H1 (cell line): ENCODE results near the gene CRTC3.

Source experiments
- ASH2L ChIP-seq: fragments of 200-600, 300-600 bp; sonication (generic); IDR thresholded peaks from one replicate; pipeline ENCODE4 v1.7.1; 2017; ENCODE audit warnings: low read length
- CBX8 ChIP-seq: fragments of 300-800, 300-1000 bp; sonication (generic); IDR thresholded peaks from 2 replicates; pipeline ENCODE4 v1.7.1; 2016; ENCODE audit warnings: low read depth, low read length, borderline replicate concordance
- CHD1 ChIP-seq: IDR thresholded peaks from 2 replicates; pipeline ENCODE4 v1.6.1; 2012; ENCODE audit warnings: low read depth, low read length, improper control_type of control experiment
- CTCF ChIP-seq, 3 experiments: IDR thresholded peaks; 1 replicate in 2 of 3; 2 replicates in 1 of 3; pipeline versions ENCODE4 v1.5.1 to v1.6.1; 2011; ENCODE audit warnings: low read length in 3 of 3, mild to moderate bottlenecking in 3 of 3, inconsistent platforms in 2 of 3, low read depth in 1 of 3, moderate library complexity in 1 of 3; ENCODE audit not compliant: insufficient read depth in 1 of 3; ENCODE audit errors: control extremely low read depth in 1 of 3
- EP300 ChIP-seq, 2 experiments: IDR thresholded peaks; 1 replicate in 1 of 2; 2 replicates in 1 of 2; pipeline ENCODE4 v1.6.1; 2011 to 2012; ENCODE audit warnings: low read depth in 2 of 2, low read length in 2 of 2, mild to moderate bottlenecking in 2 of 2, borderline replicate concordance in 1 of 2, inconsistent platforms in 1 of 2, moderate library complexity in 1 of 2
- EZH2 ChIP-seq: fragments of 200-600 bp; sonication (generic); IDR thresholded peaks from 2 replicates; pipeline ENCODE4 v1.7.1; 2012; ENCODE audit warnings: low read depth, mild to moderate bottlenecking, moderate library complexity, low read length, inconsistent platforms; ENCODE audit not compliant: severe bottlenecking
- KDM1A ChIP-seq: fragments of 200-600, 300-600 bp; sonication (generic); IDR thresholded peaks from 2 replicates; pipeline ENCODE4 v1.7.1; 2016; ENCODE audit warnings: mild to moderate bottlenecking, low read length, borderline replicate concordance
- POLR2AphosphoS5 ChIP-seq: IDR thresholded peaks from 2 replicates; pipeline ENCODE4 v1.6.1; 2011; ENCODE audit warnings: low read depth, low read length
- RAD21 ChIP-seq, 2 experiments: IDR thresholded peaks in 1 of 2; conservative IDR thresholded peaks in 1 of 2; 2 replicates each; pipeline ENCODE4 v1.6.1; 2011; ENCODE audit warnings: low read depth in 2 of 2, low read length in 2 of 2, improper control_type of control experiment in 1 of 2, inconsistent platforms in 1 of 2, mild to moderate bottlenecking in 1 of 2, moderate library complexity in 1 of 2
- USF2 ChIP-seq: IDR thresholded peaks from 2 replicates; pipeline ENCODE4 v1.6.1; 2011; ENCODE audit warnings: low read length, improper control_type of control experiment
- ZNF274 ChIP-seq: IDR thresholded peaks from 2 replicates; pipeline ENCODE4 v1.7.0; 2012; ENCODE audit warnings: low read length, borderline replicate concordance; ENCODE audit errors: extremely low read depth

DNA sequence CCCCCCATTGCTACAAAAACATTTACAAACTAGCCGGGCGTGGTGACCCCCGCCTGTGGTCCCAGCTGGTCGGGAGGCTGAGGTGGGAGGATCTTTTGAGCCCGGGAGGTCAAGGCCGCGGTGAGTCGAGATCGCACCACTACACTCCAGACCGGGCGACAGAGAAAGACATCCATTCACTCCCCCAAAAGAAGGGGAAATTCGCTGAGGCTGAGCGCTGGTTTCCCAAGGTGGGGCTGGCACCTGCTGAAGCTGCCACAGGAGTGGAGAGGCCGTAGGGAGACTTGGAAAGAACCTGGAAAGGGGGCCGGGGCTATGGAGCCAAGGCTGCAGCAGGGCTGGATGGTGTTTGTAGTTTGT is 732 bp upstream of the CRTC3 start:
- no peak for TF ChIP-seq CBX8
- no peak for TF ChIP-seq POLR2AphosphoS5
- TF ChIP-seq CTCF (IDR thresholded peaks at IDR 0.05; ENCODE audit: control extremely low read depth in 1 of 3, insufficient read depth in 1 of 3, low read depth in 1 of 3, low read length in 3 of 3), result no peak
- no peak for TF ChIP-seq EZH2
- TF ChIP-seq KDM1A, result peak; percentile 11; the same call in 1 of the 2 replicates
- no peak for TF ChIP-seq ZNF274
- no peak for TF ChIP-seq RAD21 (IDR thresholded peaks at IDR 0.05 in 1 of 2, conservative IDR thresholded peaks at IDR 0.05 in 1 of 2; ENCODE audit: low read depth in 2 of 2, low read length in 2 of 2)
- no peak for TF ChIP-seq CHD1
- no peak for TF ChIP-seq ASH2L
- TF ChIP-seq EP300 (IDR thresholded peaks at IDR 0.05; ENCODE audit: borderline replicate concordance in 1 of 2, low read depth in 2 of 2, low read length in 2 of 2), result no peak
- no peak for TF ChIP-seq USF2
